ENCODE results near the gene COG7. TPM values are rescaled to one million over a fixed set of nuclear protein-coding genes. Genes with fewer than 3 reads are reported as not detected.
"Not testable (repeated sequence)": the region's sequence is repeated elsewhere in the genome, so short reads cannot be mapped to it uniquely, and the experiment has no call there.

The COG7 gene
- total RNA-seq, 5 donors from 2014 or later (not counting 1 experiment from before 2014, with no cell fraction given): 15.8 to 23.2 (median 22.4) TPM

DNA sequence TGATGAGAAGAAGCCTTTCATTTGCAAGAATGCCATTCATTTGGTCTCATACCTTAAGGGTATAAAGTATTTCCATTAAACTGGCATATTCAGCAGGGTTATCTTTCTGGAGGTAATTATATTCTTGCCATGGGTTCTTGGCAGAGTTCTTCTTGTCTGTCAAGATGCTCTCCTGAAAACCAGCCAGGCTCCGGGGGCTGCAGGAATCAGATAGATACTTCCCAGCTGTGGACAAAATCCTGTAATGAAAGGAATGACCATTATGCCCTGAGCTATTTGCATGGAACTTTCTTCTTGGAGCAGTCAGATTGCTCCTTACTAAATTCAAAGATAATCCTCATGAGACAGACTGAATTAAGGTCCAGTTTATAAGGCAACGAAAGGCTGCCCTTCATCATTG, 47.0 kb downstream of the COG7 start:
- ChIA-PET CTCF (no interaction called here), POLR2A (interaction anchor here in 1 of 2 donors (0.6 kb wide), 1 partner anchor 328 kb away, joined by 3 read pairs; no protein-coding TSS in a partner anchor)
- H3K4me1 ChIP-seq (ENCODE audit: control insufficient read depth in 1 of 2, extremely low read depth in 1 of 2, insufficient read depth in 2 of 2, low read length in 2 of 2): no peaks in the 10 kb centered on the region
- no peak overlapping the region for H3K27ac Mint-ChIP-seq
- no peak overlapping the region for H3K27ac ChIP-seq (ENCODE audit: low read length)
- H3K27me3 ChIP-seq (replicated peaks in 1 of 2; ENCODE audit: control insufficient read depth in 2 of 2, extremely low read depth in 1 of 2, insufficient read depth in 2 of 2, low read length in 1 of 2): no peaks in the 10 kb centered on the region
- H3K36me3 ChIP-seq (ENCODE audit: control insufficient read depth in 2 of 2, extremely low read depth in 1 of 2, insufficient read depth in 1 of 2, low read length in 1 of 2): peaks cover 0 to 79% of the 10 kb centered on the region in 2 donors
- peaks cover 67% of the 10 kb centered on the region for H3K36me3 Mint-ChIP-seq
- no peaks in the 10 kb centered on the region for H3K9me3 ChIP-seq
- H3K27me3 Mint-ChIP-seq: no peaks in the 10 kb centered on the region
- H3K4me1 Mint-ChIP-seq: no peaks in the 10 kb centered on the region
- DNase-seq: no peak
- H3K9me3 Mint-ChIP-seq: no peaks in the 10 kb centered on the region
- H3K4me3 Mint-ChIP-seq: no peak overlapping the region
- no peak for ATAC-seq (replicated peaks in 1 of 4)
- WGBS (ENCODE audit: insufficient coverage): 100% methylated on average over 2 of the region's 2 CpGs
- H3K4me3 ChIP-seq (ENCODE audit: control insufficient read depth in 1 of 2, extremely low read depth in 1 of 2, low read length in 1 of 2): no peak overlapping the region

DNA sequence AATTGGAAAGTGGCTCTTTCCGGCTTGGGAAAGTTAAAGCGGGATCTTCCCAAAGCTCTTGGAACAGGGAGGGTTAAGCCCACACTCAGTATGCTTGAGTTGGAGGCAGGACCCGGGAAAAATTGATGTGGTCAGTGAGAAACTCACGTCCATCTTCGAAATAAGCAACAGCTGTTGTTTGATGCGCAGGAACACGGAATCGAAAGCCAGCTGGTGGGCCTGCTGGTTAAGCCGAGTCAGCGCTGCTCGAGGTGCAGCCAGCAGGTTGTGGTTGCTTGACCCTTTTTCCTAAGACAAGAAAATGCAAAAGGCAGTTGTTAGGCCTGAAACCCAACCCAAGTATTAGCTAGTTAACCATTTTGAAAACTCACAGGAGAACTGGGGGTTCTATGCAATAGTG, 49.4 kb downstream of the COG7 start:
- H3K4me1 ChIP-seq (ENCODE audit: control insufficient read depth in 1 of 2, extremely low read depth in 1 of 2, insufficient read depth in 2 of 2, low read length in 2 of 2): no peaks in the 10 kb centered on the region
- H3K4me3 ChIP-seq (ENCODE audit: control insufficient read depth in 1 of 2, extremely low read depth in 1 of 2, low read length in 1 of 2): no peak overlapping the region
- Mint-ChIP-seq H3K27me3 (no peaks in the 10 kb centered on the region), H3K4me1 (no peaks in the 10 kb centered on the region), H3K4me3 (no peak overlapping the region), H3K9me3 (no peaks in the 10 kb centered on the region), H3K36me3 (peaks cover 71% of the 10 kb centered on the region), H3K27ac (no peak overlapping the region)
- H3K9me3 ChIP-seq: no peaks in the 10 kb centered on the region
- no peaks in the 10 kb centered on the region for H3K27me3 ChIP-seq (replicated peaks in 1 of 2; ENCODE audit: control insufficient read depth in 2 of 2, extremely low read depth in 1 of 2, insufficient read depth in 2 of 2, low read length in 1 of 2)
- ATAC-seq (replicated peaks in 1 of 4): no peak
- WGBS (ENCODE audit: insufficient coverage): 91% methylated on average over 10 of the region's 11 CpGs
- no peak overlapping the region for H3K27ac ChIP-seq (ENCODE audit: low read length)
- DNase-seq: no peak
- ChIA-PET POLR2A (no interaction called here), CTCF (no interaction called here)
- peaks cover 0 to 81% of the 10 kb centered on the region in 2 donors for H3K36me3 ChIP-seq (ENCODE audit: control insufficient read depth in 2 of 2, extremely low read depth in 1 of 2, insufficient read depth in 1 of 2, low read length in 1 of 2)

DNA sequence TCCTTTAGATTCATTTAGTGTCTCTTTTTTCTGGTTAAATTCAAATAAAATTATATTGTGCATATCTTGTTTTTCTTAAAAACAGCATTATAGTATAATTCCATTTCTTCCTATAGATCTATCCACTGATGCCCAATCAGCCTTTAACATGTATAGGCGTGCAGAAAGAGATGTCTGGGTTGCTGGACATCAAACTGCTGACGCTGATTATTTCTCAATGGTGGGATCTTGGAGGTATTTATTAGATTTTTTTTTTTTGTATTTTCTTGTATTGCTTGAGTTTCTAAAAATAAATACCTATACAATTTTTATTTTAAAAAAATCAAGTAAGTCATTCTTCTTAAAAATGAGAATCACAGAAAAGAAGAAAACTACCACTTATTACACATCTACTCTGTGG, 50.9 kb downstream of the COG7 start:
- Histone ChIP-seq H3K27ac (ENCODE audit: low read length) (no peak overlapping the region), H3K36me3 (ENCODE audit: control insufficient read depth in 2 of 2, extremely low read depth in 1 of 2, insufficient read depth in 1 of 2, low read length in 1 of 2) (peaks cover 0 to 87% of the 10 kb centered on the region in 2 donors), H3K9me3 (no peaks in the 10 kb centered on the region), H3K4me1 (ENCODE audit: control insufficient read depth in 1 of 2, extremely low read depth in 1 of 2, insufficient read depth in 2 of 2, low read length in 2 of 2) (no peaks in the 10 kb centered on the region), H3K4me3 (ENCODE audit: control insufficient read depth in 1 of 2, extremely low read depth in 1 of 2, low read length in 1 of 2) (no peak overlapping the region), H3K27me3 (replicated peaks in 1 of 2; ENCODE audit: control insufficient read depth in 2 of 2, extremely low read depth in 1 of 2, insufficient read depth in 2 of 2, low read length in 1 of 2) (no peaks in the 10 kb centered on the region)
- ChIA-PET POLR2A (no interaction called here), CTCF (no interaction called here)
- no peaks in the 10 kb centered on the region for H3K4me1 Mint-ChIP-seq
- DNase-seq: no peak
- H3K27ac Mint-ChIP-seq: no peak overlapping the region
- no peaks in the 10 kb centered on the region for H3K9me3 Mint-ChIP-seq
- H3K36me3 Mint-ChIP-seq: peaks cover 73% of the 10 kb centered on the region
- no CpG with 5 or more reads among the region's 2 CpGs for WGBS (ENCODE audit: insufficient coverage)
- H3K4me3 Mint-ChIP-seq: no peak overlapping the region
- H3K27me3 Mint-ChIP-seq: no peaks in the 10 kb centered on the region
- no peak for ATAC-seq (replicated peaks in 1 of 4)

DNA sequence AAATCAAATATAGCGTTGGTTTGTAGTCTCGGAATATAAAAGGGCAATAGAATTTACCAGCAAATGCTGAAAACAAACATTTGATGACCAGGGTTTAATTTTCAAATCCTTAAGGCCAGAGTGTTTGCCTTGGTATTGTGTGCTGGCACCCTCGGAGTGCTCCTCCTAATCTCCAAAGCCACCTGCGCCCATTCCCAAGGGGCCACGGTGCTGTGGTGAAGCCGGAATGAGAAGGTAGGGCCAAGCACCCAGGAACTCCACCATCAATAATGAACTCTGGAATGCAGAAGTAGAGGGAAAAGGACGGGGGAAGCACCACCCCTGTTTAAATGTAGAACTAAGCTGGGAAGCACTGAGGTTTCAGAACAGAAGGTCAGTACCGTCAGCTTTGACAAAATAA, 51.9 kb downstream of the COG7 start:
- Mint-ChIP-seq H3K36me3 (peaks cover 71% of the 10 kb centered on the region), H3K27ac (no peak overlapping the region), H3K4me1 (no peaks in the 10 kb centered on the region), H3K9me3 (no peaks in the 10 kb centered on the region), H3K4me3 (no peak overlapping the region), H3K27me3 (no peaks in the 10 kb centered on the region)
- WGBS (ENCODE audit: insufficient coverage): no CpG with 5 or more reads among the region's 8 CpGs
- peaks cover 3 to 82% of the 10 kb centered on the region in 2 donors for H3K36me3 ChIP-seq (ENCODE audit: control insufficient read depth in 2 of 2, extremely low read depth in 1 of 2, insufficient read depth in 1 of 2, low read length in 1 of 2)
- ChIA-PET POLR2A (no interaction called here), CTCF (no interaction called here)
- DNase-seq: no peak
- H3K4me3 ChIP-seq (ENCODE audit: control insufficient read depth in 1 of 2, extremely low read depth in 1 of 2, low read length in 1 of 2): no peak overlapping the region
- ATAC-seq (replicated peaks in 1 of 4): no peak
- no peaks in the 10 kb centered on the region for H3K27me3 ChIP-seq (replicated peaks in 1 of 2; ENCODE audit: control insufficient read depth in 2 of 2, extremely low read depth in 1 of 2, insufficient read depth in 2 of 2, low read length in 1 of 2)
- H3K27ac ChIP-seq (ENCODE audit: low read length): no peak overlapping the region
- H3K4me1 ChIP-seq (ENCODE audit: control insufficient read depth in 1 of 2, extremely low read depth in 1 of 2, insufficient read depth in 2 of 2, low read length in 2 of 2): no peaks in the 10 kb centered on the region
- H3K9me3 ChIP-seq: no peaks in the 10 kb centered on the region

DNA sequence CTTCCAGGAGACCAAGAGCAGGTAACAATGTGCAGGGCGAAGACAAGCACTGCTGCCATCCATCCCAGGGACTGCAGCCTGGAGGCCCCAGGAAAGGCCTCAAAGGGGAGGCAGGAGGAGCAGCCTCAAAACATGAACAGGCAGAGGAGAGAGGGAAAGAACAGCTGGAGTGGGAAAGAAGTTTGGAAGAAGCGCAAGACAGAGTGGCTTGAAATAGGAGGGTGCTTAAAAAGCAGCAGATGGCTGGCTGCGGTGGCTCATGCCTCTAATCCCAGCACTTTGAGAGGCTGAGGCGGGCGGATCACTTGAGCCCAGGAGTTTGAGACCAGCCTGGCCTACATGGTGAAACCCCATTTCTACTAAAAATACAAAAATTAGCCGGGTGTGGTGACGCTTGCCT, 52.5 kb downstream of the COG7 start:
- H3K9me3 Mint-ChIP-seq; CTCF ChIA-PET; POLR2A ChIA-PET; DNase-seq; H3K4me1 Mint-ChIP-seq; ATAC-seq (replicated peaks in 1 of 4); H3K27ac ChIP-seq (ENCODE audit: low read length); H3K4me3 Mint-ChIP-seq; H3K4me3 ChIP-seq (ENCODE audit: control insufficient read depth in 1 of 2, extremely low read depth in 1 of 2, low read length in 1 of 2); H3K27me3 Mint-ChIP-seq; H3K4me1 ChIP-seq (ENCODE audit: control insufficient read depth in 1 of 2, extremely low read depth in 1 of 2, insufficient read depth in 2 of 2, low read length in 2 of 2); H3K27ac Mint-ChIP-seq; H3K9me3 ChIP-seq; H3K27me3 ChIP-seq (replicated peaks in 1 of 2; ENCODE audit: control insufficient read depth in 2 of 2, extremely low read depth in 1 of 2, insufficient read depth in 2 of 2, low read length in 1 of 2): not testable (repeated sequence)
- 100% methylated on average over 3 of the region's 7 CpGs for WGBS (ENCODE audit: insufficient coverage)
- peaks cover 3 to 83% of the 10 kb centered on the region in 2 donors for H3K36me3 ChIP-seq (ENCODE audit: control insufficient read depth in 2 of 2, extremely low read depth in 1 of 2, insufficient read depth in 1 of 2, low read length in 1 of 2)
- peaks cover 75% of the 10 kb centered on the region for H3K36me3 Mint-ChIP-seq

DNA sequence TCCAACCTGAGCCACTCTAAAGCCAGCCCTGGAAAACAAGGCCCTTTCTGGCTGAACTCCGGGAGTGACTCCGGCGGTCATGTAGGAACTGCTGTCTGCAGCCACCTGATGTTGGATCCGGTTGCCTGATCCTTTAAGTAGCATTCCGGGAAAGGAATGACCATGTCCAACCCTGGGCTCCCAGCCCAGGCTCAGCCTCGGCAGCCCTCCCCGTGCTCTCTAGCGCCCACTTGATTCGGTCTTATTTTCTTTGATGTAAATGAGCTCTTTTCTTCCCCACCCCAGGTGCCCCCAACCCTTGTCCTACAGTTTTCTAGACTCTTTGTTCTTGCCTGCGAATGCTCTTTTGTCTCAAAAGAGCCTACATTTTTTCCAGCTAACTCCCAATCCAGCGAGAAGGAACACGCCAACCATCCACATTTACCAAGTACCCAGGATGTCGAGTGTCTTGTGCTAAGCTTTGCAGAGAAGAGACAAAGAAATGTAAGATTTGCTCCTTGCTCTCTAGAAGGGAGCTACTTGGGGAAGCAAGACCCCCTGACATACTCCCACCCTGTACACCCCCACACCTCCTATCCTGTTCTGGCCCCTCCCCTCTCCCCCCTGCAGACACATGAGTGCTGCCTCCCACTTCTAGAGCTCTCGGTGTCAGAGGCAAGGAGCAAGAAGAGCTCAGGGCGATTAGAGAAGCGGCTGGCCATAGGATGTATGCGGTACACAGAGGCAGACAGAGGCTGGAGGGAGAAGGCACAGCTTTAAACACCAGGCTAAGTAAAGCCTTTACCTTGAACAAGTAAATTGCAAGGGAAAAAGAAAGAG, 53.8 kb downstream of the COG7 start:
- CTCF ChIA-PET: no interaction called here
- Mint-ChIP-seq H3K27me3 (no peaks in the 10 kb centered on the region), H3K4me3 (no peak overlapping the region), H3K4me1 (no peaks in the 10 kb centered on the region), H3K27ac (no peak overlapping the region), H3K9me3 (no peaks in the 10 kb centered on the region), H3K36me3 (peaks cover 78% of the 10 kb centered on the region)
- Histone ChIP-seq H3K27me3 (replicated peaks in 1 of 2; ENCODE audit: control insufficient read depth in 2 of 2, extremely low read depth in 1 of 2, insufficient read depth in 2 of 2, low read length in 1 of 2) (no peaks in the 10 kb centered on the region), H3K4me3 (ENCODE audit: control insufficient read depth in 1 of 2, extremely low read depth in 1 of 2, low read length in 1 of 2) (no peak overlapping the region), H3K36me3 (ENCODE audit: control insufficient read depth in 2 of 2, extremely low read depth in 1 of 2, insufficient read depth in 1 of 2, low read length in 1 of 2) (peaks cover 3 to 77% of the 10 kb centered on the region in 2 donors), H3K9me3 (no peaks in the 10 kb centered on the region), H3K27ac (ENCODE audit: low read length) (no peak overlapping the region), H3K4me1 (ENCODE audit: control insufficient read depth in 1 of 2, extremely low read depth in 1 of 2, insufficient read depth in 2 of 2, low read length in 2 of 2) (no peaks in the 10 kb centered on the region)
- ATAC-seq (replicated peaks in 1 of 4) (no peak), DNase-seq (no peak)
- 96% methylated on average over 10 of the region's 17 CpGs for WGBS (ENCODE audit: insufficient coverage)
- POLR2A ChIA-PET: no interaction called here

Data from T-cell (primary cell).